Vagina (tissue), 2 donors: ENCODE data around the gene NSG1. TPM values are rescaled to one million over a fixed set of nuclear protein-coding genes. Genes with fewer than 3 reads are reported as not detected.
"Not testable (repeated sequence)": the region's sequence is repeated elsewhere in the genome, so short reads cannot be mapped to it uniquely, and the experiment has no call there.

Experiments
- DNase-seq, 2 donors: peaks; one replicate each; pipeline ENCODE4 v3.0.0-alpha.2; 2017; ENCODE audit errors: extremely low spot score in 2 of 2
- H3K27ac ChIP-seq: fragments of 200-600 bp; sonication (generic); one replicate; pipeline ENCODE4 v1.5.1; 2019
- H3K27me3 ChIP-seq: fragments of 200-600 bp; sonication (generic); one replicate; pipeline ENCODE4 v1.5.1; 2019
- H3K36me3 ChIP-seq, 2 donors: fragments of 200-600 bp; sonication (generic); one replicate each; pipeline ENCODE4 v1.5.1; 2017 to 2019
- H3K4me1 ChIP-seq: fragments of 200-600 bp; sonication (generic); one replicate; pipeline ENCODE4 v1.5.1; 2019
- H3K4me3 ChIP-seq, 2 donors: fragments of 200-600 bp; sonication (generic); 1 replicate in 1 of 2; 2 replicates in 1 of 2; pipeline ENCODE4 v1.5.1; 2016 to 2019
- H3K9me3 ChIP-seq: fragments of 200-600 bp; sonication (generic); one replicate; pipeline ENCODE4 v1.5.1; 2019
- POLR2A ChIP-seq, 2 donors: fragments of 450-650 bp; IDR thresholded peaks; one replicate each; pipeline ENCODE4 v1.6.1; 2017; ENCODE audit warnings: antibody characterized with exemption in 2 of 2, mild to moderate bottlenecking in 2 of 2, moderate library complexity in 2 of 2
- POLR2AphosphoS5 ChIP-seq, 2 donors: sonication (generic); formaldehyde crosslinking; IDR thresholded peaks; one replicate each; pipeline ENCODE4 v1.9.0; 2017; ENCODE audit warnings: antibody characterized with exemption in 2 of 2, mild to moderate bottlenecking in 2 of 2, low read depth in 1 of 2; ENCODE audit not compliant: insufficient read depth in 1 of 2
- intact Hi-C: fragments of 100-400 bp; cut with DNase I; formaldehyde crosslinking; loops from one replicate; pipeline ENCODE4 v1.15.1; 2023
- total RNA-seq: library from RNA; depleted of rRNA; stranded (reverse); fragments of >200 nt; gene quantifications from one replicate; pipeline ENCODE4 v1.2.3, GENCODE V29; 2016
- TF ChIP-seq, protein P1 (sequence below), 3 experiments: fragments of 450-650 bp in 2 of 3; fragments of 200-600 bp in 1 of 3; sonication (generic) in 1 of 3; IDR thresholded peaks; one replicate each; pipeline ENCODE4 v1.5.1; 2017 to 2019; ENCODE audit warnings: antibody characterized with exemption in 3 of 3, mild to moderate bottlenecking in 2 of 3, moderate library complexity in 2 of 3

The NSG1 gene
- total RNA-seq, 1 donor from 2014 or later: 32.9 TPM

DNA sequence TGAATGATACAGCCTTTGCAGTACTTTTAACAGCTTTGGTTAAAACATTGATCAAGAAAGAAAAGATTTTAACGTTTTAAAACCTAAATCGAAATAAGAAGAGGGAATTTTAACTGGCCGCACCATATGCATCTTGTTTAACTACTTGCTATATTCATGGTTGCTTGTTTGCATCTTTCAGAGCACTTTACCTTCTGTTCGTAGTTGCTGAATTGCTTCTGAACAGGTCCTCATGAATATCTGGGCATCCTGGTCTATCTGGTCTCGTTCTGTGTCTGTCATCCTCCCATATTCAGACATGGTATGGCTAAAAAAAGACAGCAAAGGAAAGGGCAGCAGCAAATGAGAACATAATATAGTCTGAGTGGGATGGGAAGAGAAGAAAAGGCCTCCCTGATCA lies 72.3 kb downstream of the NSG1 start:
- Histone ChIP-seq H3K36me3 (peaks cover 0 to 36% of the 10 kb centered on the region in 2 donors), H3K27ac (no peak overlapping the region), H3K27me3 (no peaks in the 10 kb centered on the region), H3K9me3 (no peaks in the 10 kb centered on the region), H3K4me3 (no peak overlapping the region), H3K4me1 (peaks cover 22% of the 10 kb centered on the region)
- intact Hi-C loops: no loop called here
- no peak for DNase-seq
- TF ChIP-seq POLR2AphosphoS5 (IDR thresholded peaks at IDR 0.05; ENCODE audit: insufficient read depth in 1 of 2, low read depth in 1 of 2): no peak

DNA sequence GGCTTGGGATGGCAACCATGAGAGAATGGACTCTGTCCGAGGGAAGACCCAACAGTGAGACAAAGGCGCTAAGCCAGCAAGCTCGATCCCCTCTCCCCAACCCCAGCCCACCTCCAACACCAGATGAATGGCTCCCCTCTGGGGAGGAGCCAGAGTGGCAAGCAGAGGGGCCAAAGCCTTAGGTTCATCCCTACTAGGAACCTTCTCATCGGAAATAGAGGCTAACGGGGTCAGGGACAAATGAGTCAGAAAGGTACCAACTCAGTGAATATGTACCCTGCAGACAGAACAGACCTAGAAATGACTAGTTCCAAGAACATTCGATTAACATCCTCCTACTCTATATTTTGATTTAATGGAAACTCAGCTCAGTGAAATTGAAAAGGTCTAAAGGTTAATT lies 73.9 kb downstream of the NSG1 start:
- intact Hi-C loops: no loop called here
- no peaks in the 10 kb centered on the region for H3K27me3 ChIP-seq
- no peak for TF ChIP-seq POLR2A (IDR thresholded peaks at IDR 0.05)
- no peak for TF ChIP-seq POLR2AphosphoS5 (IDR thresholded peaks at IDR 0.05; ENCODE audit: insufficient read depth in 1 of 2, low read depth in 1 of 2)
- TF ChIP-seq, protein P1, sequence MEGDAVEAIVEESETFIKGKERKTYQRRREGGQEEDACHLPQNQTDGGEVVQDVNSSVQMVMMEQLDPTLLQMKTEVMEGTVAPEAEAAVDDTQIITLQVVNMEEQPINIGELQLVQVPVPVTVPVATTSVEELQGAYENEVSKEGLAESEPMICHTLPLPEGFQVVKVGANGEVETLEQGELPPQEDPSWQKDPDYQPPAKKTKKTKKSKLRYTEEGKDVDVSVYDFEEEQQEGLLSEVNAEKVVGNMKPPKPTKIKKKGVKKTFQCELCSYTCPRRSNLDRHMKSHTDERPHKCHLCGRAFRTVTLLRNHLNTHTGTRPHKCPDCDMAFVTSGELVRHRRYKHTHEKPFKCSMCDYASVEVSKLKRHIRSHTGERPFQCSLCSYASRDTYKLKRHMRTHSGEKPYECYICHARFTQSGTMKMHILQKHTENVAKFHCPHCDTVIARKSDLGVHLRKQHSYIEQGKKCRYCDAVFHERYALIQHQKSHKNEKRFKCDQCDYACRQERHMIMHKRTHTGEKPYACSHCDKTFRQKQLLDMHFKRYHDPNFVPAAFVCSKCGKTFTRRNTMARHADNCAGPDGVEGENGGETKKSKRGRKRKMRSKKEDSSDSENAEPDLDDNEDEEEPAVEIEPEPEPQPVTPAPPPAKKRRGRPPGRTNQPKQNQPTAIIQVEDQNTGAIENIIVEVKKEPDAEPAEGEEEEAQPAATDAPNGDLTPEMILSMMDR (IDR thresholded peaks at IDR 0.05): no peak
- H3K36me3 ChIP-seq: peaks cover 0 to 36% of the 10 kb centered on the region in 2 donors
- no peak overlapping the region for H3K4me3 ChIP-seq
- peak in 1 of 2 donors; percentile 13 for DNase-seq
- no peaks in the 10 kb centered on the region for H3K9me3 ChIP-seq
- peaks cover 22% of the 10 kb centered on the region for H3K4me1 ChIP-seq
- H3K27ac ChIP-seq: no peak overlapping the region

GRCh38 chr4:4461178-4461577 lies 74.3 kb downstream of the NSG1 start:
- H3K4me1 ChIP-seq: peaks cover 22% of the 10 kb centered on the region
- TF ChIP-seq POLR2A (IDR thresholded peaks at IDR 0.05) (no peak), POLR2AphosphoS5 (IDR thresholded peaks at IDR 0.05; ENCODE audit: insufficient read depth in 1 of 2, low read depth in 1 of 2) (no peak)
- TF ChIP-seq, protein P1 (IDR thresholded peaks at IDR 0.05): no peak
- no peak overlapping the region for H3K4me3 ChIP-seq
- H3K36me3 ChIP-seq: peaks cover 0 to 36% of the 10 kb centered on the region in 2 donors
- intact Hi-C loops: no loop called here
- no peaks in the 10 kb centered on the region for H3K9me3 ChIP-seq
- H3K27ac ChIP-seq: no peak overlapping the region
- no peak for DNase-seq
- H3K27me3 ChIP-seq: no peaks in the 10 kb centered on the region

DNA sequence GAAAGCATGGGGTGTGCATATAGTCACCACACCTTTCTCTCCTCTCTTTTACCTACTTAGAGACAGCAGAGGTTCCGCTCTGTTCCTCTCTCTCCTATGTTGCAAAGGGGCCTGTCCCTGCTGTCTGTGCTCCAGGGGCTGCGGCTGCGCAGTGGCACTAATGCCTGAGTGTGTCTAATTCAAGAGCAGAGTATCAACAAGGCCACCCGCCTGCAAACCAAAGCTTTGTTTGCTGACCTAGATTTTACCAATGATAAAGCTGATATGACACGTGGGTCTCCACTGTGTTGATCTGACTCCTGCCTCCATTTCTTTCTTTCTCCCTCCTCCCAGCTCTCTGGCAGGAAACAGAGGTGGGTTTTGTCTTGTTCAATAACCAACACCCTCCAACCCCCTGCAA lies 74.9 kb downstream of the NSG1 start:
- DNase-seq: no peak
- Histone ChIP-seq H3K4me3 (no peak overlapping the region), H3K36me3 (peaks cover 0 to 32% of the 10 kb centered on the region in 2 donors), H3K27ac (no peak overlapping the region), H3K9me3 (no peaks in the 10 kb centered on the region), H3K4me1 (peaks cover 22% of the 10 kb centered on the region), H3K27me3 (no peaks in the 10 kb centered on the region)
- intact Hi-C loops: no loop called here
- TF ChIP-seq POLR2A (IDR thresholded peaks at IDR 0.05) (no peak), POLR2AphosphoS5 (IDR thresholded peaks at IDR 0.05; ENCODE audit: insufficient read depth in 1 of 2, low read depth in 1 of 2) (no peak)
- TF ChIP-seq, protein P1 (IDR thresholded peaks at IDR 0.05): no peak

GRCh38 chr4:4462970-4463369 lies 76.1 kb downstream of the NSG1 start:
- no peak for DNase-seq
- H3K36me3 ChIP-seq: peaks cover 0 to 22% of the 10 kb centered on the region in 2 donors
- intact Hi-C loops: no loop called here
- H3K27ac ChIP-seq: no peak overlapping the region
- peaks cover 22% of the 10 kb centered on the region for H3K4me1 ChIP-seq
- no peaks in the 10 kb centered on the region for H3K27me3 ChIP-seq
- TF ChIP-seq, protein P1 (IDR thresholded peaks at IDR 0.05): no peak
- TF ChIP-seq POLR2AphosphoS5 (IDR thresholded peaks at IDR 0.05; ENCODE audit: insufficient read depth in 1 of 2, low read depth in 1 of 2) (no peak), POLR2A (IDR thresholded peaks at IDR 0.05) (no peak)
- H3K4me3 ChIP-seq: no peak overlapping the region
- no peaks in the 10 kb centered on the region for H3K9me3 ChIP-seq

GRCh38 chr4:4465238-4465637 lies 78.3 kb downstream of the NSG1 start:
- H3K27me3 ChIP-seq, DNase-seq, H3K27ac ChIP-seq, H3K4me3 ChIP-seq, intact Hi-C loops, H3K9me3 ChIP-seq: not testable (repeated sequence)
- Histone ChIP-seq H3K36me3 (peaks cover 0 to 28% of the 10 kb centered on the region in 2 donors), H3K4me1 (peaks cover 22% of the 10 kb centered on the region)

Other genes with a start within 250 kb of the NSG1 start
- not detected for gene OTOP1, start 160.2 kb upstream of the NSG1 start, total RNA-seq
- 15.2 TPM for gene TMEM128, start 138.9 kb upstream of the NSG1 start, total RNA-seq
- gene LYAR, start 96.9 kb upstream of the NSG1 start, total RNA-seq: 6.4 TPM
- gene ZBTB49, start 96.9 kb upstream of the NSG1 start, total RNA-seq: 5.4 TPM
- 20.4 TPM for gene STX18, start 154.9 kb downstream of the NSG1 start, total RNA-seq